Transverse colon (tissue), 4 donors: ENCODE results near the gene GLOD5. TPM values are rescaled to one million over a fixed set of nuclear protein-coding genes. Genes with fewer than 3 reads are reported as not detected.

Source experiments
- DNase-seq: peaks from one replicate; pipeline ENCODE4 v3.0.0-alpha.2; 2019
- H3K27ac ChIP-seq, 4 donors: fragments of 200-600 bp; sonication (generic); 2 replicates each; pipeline ENCODE4 v1.5.1; 2016 to 2018; ENCODE audit warnings: inconsistent platforms in 4 of 4
- H3K27me3 ChIP-seq: fragments of 200-600 bp; sonication (generic); 2 replicates; pipeline ENCODE4 v1.5.1; 2017; ENCODE audit warnings: inconsistent platforms
- H3K36me3 ChIP-seq, 4 donors: fragments of 200-600 bp; sonication (generic); 2 replicates each; pipeline ENCODE4 v1.5.1; 2017 to 2019; ENCODE audit warnings: inconsistent platforms in 4 of 4
- H3K4me1 ChIP-seq, 4 donors: fragments of 200-600 bp; sonication (generic); 2 replicates each; pipeline ENCODE4 v1.5.1; 2017 to 2020; ENCODE audit warnings: inconsistent platforms in 4 of 4
- H3K4me3 ChIP-seq, 4 donors: fragments of 200-600 bp; sonication (generic); 1 replicate in 1 of 4; 2 replicates in 3 of 4; pipeline versions ENCODE4 v1.5.1 to v1.6.1; 2017 to 2019; ENCODE audit warnings: inconsistent platforms in 4 of 4
- H3K9me3 ChIP-seq, 2 donors: fragments of 200-600 bp; sonication (generic); 2 replicates each; pipeline ENCODE4 v1.5.1; 2017 to 2019; ENCODE audit warnings: inconsistent platforms in 2 of 2
- CTCF ChIP-seq, 5 experiments: fragments of 200-600 bp in 3 of 5; fragments of 450-650 bp in 2 of 5; sonication (generic) in 3 of 5; IDR thresholded peaks; 1 replicate in 2 of 5; 2 replicates in 3 of 5; pipeline ENCODE4 v1.5.1; 2016 to 2017; ENCODE audit warnings: antibody characterized with exemption in 5 of 5, inconsistent platforms in 3 of 5, mild to moderate bottlenecking in 2 of 5, moderate library complexity in 1 of 5
- EP300 ChIP-seq: sonication (generic); formaldehyde crosslinking; IDR thresholded peaks from one replicate; pipeline ENCODE4 v1.6.1; 2017; ENCODE audit warnings: antibody characterized with exemption, low read depth
- POLR2A ChIP-seq: fragments of 450-650 bp; IDR thresholded peaks from one replicate; pipeline ENCODE4 v1.6.1; 2016; ENCODE audit warnings: antibody characterized with exemption, mild to moderate bottlenecking, moderate library complexity
- POLR2AphosphoS5 ChIP-seq, 3 donors: sonication (generic); formaldehyde crosslinking; IDR thresholded peaks; one replicate each; pipeline ENCODE4 v1.6.1; 2016; ENCODE audit warnings: antibody characterized with exemption in 3 of 3
- WGBS, 2 donors: methylation state at CpG; one replicate each; pipeline ENCODE4 v1.1.5; 2018; ENCODE audit warnings: low coverage in 1 of 2; 5-methylcytosine and 5-hydroxymethylcytosine counted together
- in situ Hi-C, 4 donors: fragments of 200-750 bp; cut with MboI; loops; one replicate each; pipeline versions ENCODE4 v1.15.0 to v1.15.1; 2017; ENCODE audit warnings: low sequenced_read_pairs in 3 of 4, low pct_ligation_motif_present in 1 of 4, low pct_unique_long_range_greater_than_20kb in 1 of 4
- intact Hi-C: fragments of 100-400 bp; cut with DNase I; formaldehyde crosslinking; loops from one replicate; pipeline ENCODE4 v1.15.1; 2023; ENCODE audit warnings: low total_unique reads
- total RNA-seq, 4 donors: library from RNA; depleted of rRNA; stranded (reverse); fragments of >200 nt; gene quantifications; one replicate each; pipeline ENCODE4 v1.1.0, GENCODE V29; 2016

Gene GLOD5
- total RNA-seq, 4 donors from 2014 or later: 4.8 to 18.4 TPM; not detected in 2

DNA sequence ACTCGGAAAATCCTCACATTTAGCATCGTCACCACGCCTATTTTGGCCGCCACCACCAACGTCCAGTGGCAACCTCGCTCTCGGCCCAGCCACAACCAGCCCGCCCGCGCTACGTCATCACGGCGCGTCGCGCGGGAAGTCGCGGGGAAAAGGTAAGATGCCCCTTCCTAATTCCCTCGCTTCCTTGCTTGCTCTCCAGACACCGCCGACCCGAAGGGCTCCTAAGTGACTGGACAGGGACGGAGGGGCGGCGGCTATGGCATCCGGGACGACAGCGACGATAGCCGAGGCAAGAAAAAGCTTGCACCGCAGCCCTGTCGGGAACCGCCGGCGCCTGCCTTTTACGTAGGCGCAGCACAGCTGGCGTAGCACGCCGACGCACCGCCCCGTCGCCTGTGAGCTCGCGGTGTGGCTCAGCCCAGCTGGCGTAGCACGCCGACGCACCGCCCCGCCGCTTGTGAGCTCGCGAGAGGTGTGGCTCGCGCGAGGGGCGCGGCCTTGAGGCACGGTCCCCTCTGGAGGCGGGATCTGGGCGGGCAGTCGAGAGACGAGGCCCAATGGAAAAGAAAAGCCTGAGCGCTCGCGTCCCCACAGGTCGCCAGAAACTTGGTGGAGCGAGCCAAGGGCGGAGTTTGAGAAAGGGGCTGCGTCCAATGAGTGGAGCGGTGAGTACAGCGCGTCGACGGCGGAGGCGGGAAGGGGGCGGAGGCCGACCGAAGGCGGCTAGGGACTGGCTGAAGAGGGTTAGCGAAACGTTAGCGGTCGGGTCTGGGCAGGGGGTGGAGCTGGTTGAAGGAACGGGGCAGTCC, 39.9 kb downstream of the GLOD5 start, which contains the start of gene HDAC6:
TSS of gene HDAC6 (plus strand) at position 788 of the 809 bp plus-strand sequence. CDS start 626 bp downstream, outside the sequence.
- H3K9me3 ChIP-seq: no peaks in the 10 kb centered on the region
- H3K27me3 ChIP-seq: no peaks in the 10 kb centered on the region
- in situ Hi-C loops (no loop called here), intact Hi-C loops (no loop called here)
- H3K4me3 ChIP-seq: peak within 1 kb of the TSS; percentile 30 to 68 (median 54)
- TF ChIP-seq POLR2A (peak; percentile 58), POLR2AphosphoS5 (IDR thresholded peaks at IDR 0.05) (peak; percentile 16 to 63 (median 53)), EP300 (no peak), CTCF (IDR thresholded peaks at IDR 0.05) (no peak)
- peak within 1 kb of the TSS; percentile 89 to 98 (median 96) for H3K27ac ChIP-seq
- WGBS, 2 donors: 61% methylated on average over 89 of the region's 89 CpGs; no CpG with 5 or more reads in 1 of the 2 donors
- H3K4me1 ChIP-seq: peaks cover 0 to 6% (median 2%) of the 10 kb centered on the region in 4 donors
- peak; percentile 96 for DNase-seq
- no peaks in the 10 kb centered on the region for H3K36me3 ChIP-seq

DNA sequence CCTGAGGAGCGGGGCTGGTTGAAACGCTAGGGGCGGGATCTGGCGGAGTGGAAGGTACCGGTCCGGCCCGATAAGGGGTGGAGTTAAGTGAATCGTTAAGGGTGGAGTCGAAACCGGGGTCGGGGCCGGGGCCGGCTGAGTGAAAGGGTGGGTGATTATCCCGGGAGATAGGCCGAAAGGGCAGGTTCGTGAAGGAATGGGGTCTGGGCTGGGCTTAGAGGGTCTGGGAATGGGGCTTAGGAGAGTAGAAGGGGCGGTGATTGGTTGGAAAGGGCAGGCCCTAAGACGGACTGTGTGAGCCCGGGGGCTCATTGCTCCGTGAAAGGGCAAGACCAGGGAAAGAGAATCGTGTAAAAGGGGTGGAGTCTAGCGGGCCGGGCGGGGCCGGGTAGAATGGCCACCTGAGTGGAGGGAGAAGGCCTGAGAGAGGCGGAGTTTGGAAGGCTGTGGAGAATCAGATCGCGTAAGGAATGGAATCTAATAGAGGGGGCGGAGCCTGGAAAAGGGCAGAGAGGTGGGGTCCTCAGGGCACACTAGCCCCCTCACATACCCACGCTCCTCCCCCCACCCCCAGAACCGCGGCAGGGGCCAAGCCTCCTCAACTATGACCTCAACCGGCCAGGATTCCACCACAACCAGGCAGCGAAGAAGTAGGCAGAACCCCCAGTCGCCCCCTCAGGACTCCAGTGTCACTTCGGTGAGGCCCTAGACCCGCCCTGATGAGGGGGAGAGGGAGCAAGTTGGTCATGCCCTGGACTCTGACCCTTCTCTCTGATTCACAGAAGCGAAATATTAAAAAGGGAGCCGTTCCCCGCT, 40.8 kb downstream of the GLOD5 start:
- Histone ChIP-seq H3K4me3 (peak overlapping the region; percentile 6 to 61 (median 48)), H3K9me3 (no peaks in the 10 kb centered on the region), H3K36me3 (no peaks in the 10 kb centered on the region), H3K4me1 (peaks cover 0 to 6% (median 2%) of the 10 kb centered on the region in 4 donors), H3K27me3 (no peaks in the 10 kb centered on the region), H3K27ac (peak overlapping the region; percentile 89 to 98 (median 96))
- DNase-seq: peak; percentile 91
- TF ChIP-seq CTCF (IDR thresholded peaks at IDR 0.05) (no peak), EP300 (no peak), POLR2A (peak; percentile 92), POLR2AphosphoS5 (IDR thresholded peaks at IDR 0.05) (peak in 2 of 3 donors; percentile 40 to 69)
- in situ Hi-C loops: no loop called here
- intact Hi-C loops: no loop called here
- 39% methylated on average over 40 of the region's 40 CpGs; no CpG with 5 or more reads in 1 of the 2 donors for WGBS, 2 donors

GRCh38 chrX:48802905-48803200, 41.3 kb downstream of the GLOD5 start:
- H3K27me3 ChIP-seq: no peaks in the 10 kb centered on the region
- TF ChIP-seq POLR2AphosphoS5 (IDR thresholded peaks at IDR 0.05) (no peak), CTCF (IDR thresholded peaks at IDR 0.05) (no peak), EP300 (no peak), POLR2A (no peak)
- in situ Hi-C loops (no loop called here), intact Hi-C loops (no loop called here)
- DNase-seq: no peak
- peaks cover 0 to 6% (median 2%) of the 10 kb centered on the region in 4 donors for H3K4me1 ChIP-seq
- no peaks in the 10 kb centered on the region for H3K9me3 ChIP-seq
- H3K4me3 ChIP-seq: peak overlapping the region; percentile 6 to 61 (median 48)
- H3K27ac ChIP-seq: peak overlapping the region; percentile 89 to 98 (median 96)
- 63% methylated on average over 4 of the region's 4 CpGs; no CpG with 5 or more reads in 1 of the 2 donors for WGBS, 2 donors
- H3K36me3 ChIP-seq: no peaks in the 10 kb centered on the region

GRCh38 chrX:48806081-48806480, 44.5 kb downstream of the GLOD5 start:
- Histone ChIP-seq H3K4me3 (no peak overlapping the region), H3K27ac (no peak overlapping the region), H3K9me3 (no peaks in the 10 kb centered on the region), H3K27me3 (no peaks in the 10 kb centered on the region), H3K36me3 (no peaks in the 10 kb centered on the region), H3K4me1 (peaks cover 0 to 6% (median 0%) of the 10 kb centered on the region in 4 donors)
- intact Hi-C loops (no loop called here), in situ Hi-C loops (no loop called here)
- DNase-seq: no peak
- WGBS, 2 donors: 83% methylated on average over 4 of the region's 4 CpGs; no CpG with 5 or more reads in 1 of the 2 donors
- no peak for TF ChIP-seq EP300
- TF ChIP-seq CTCF (IDR thresholded peaks at IDR 0.05): no peak
- TF ChIP-seq POLR2A: no peak
- no peak for TF ChIP-seq POLR2AphosphoS5 (IDR thresholded peaks at IDR 0.05)
